SK-N-MC (cell line): ENCODE results near the gene RBM19.

Experiments
- DNase-seq: peaks from one replicate; pipeline ENCODE4 v3.0.0-alpha.2; 2011; ENCODE audit warnings: low read depth, low spot score
- H3K27ac ChIP-seq: fragments of 200-600 bp; sonication (generic); 2 replicates; pipeline ENCODE4 v1.5.1; 2016; ENCODE audit warnings: mixed run types
- H3K36me3 ChIP-seq: fragments of 200-600 bp; sonication (generic); 2 replicates; pipeline ENCODE4 v1.6.1; 2017; ENCODE audit warnings: antibody characterized with exemption, low read length, mixed read lengths; ENCODE audit not compliant: insufficient read depth
- H3K4me3 ChIP-seq: fragments of 200-600 bp; sonication (generic); 2 replicates; pipeline ENCODE4 v1.5.1; 2016
- H3K9ac ChIP-seq: fragments of 200-600 bp; sonication (generic); 2 replicates; pipeline ENCODE4 v1.8.0; 2017; ENCODE audit warnings: mixed run types, mixed read lengths; ENCODE audit not compliant: insufficient read length
- H3K9me3 ChIP-seq: fragments of 200-600 bp; sonication (generic); 2 replicates; pipeline ENCODE4 v1.6.1; 2017; ENCODE audit warnings: low read depth, mild to moderate bottlenecking, antibody characterized with exemption, low read length, moderate library complexity, mixed read lengths
- EZH2 ChIP-seq: fragments of 200-600 bp; sonication (generic); IDR thresholded peaks from one replicate; pipeline ENCODE4 v1.6.1; 2017; ENCODE audit warnings: antibody characterized with exemption
- FOXP2 ChIP-seq: optimal IDR thresholded peaks from 2 replicates; pipeline ENCODE3; 2011; ENCODE audit warnings: mild to moderate bottlenecking, moderate library complexity; ENCODE audit not compliant: insufficient read depth; ENCODE audit errors: extremely low read length, control extremely low read depth
- POLR2AphosphoS5 ChIP-seq: IDR thresholded peaks from 2 replicates; pipeline ENCODE4 v1.6.1; 2012; ENCODE audit warnings: mild to moderate bottlenecking, low read depth, low read length, borderline replicate concordance

The RBM19 gene, protein sequence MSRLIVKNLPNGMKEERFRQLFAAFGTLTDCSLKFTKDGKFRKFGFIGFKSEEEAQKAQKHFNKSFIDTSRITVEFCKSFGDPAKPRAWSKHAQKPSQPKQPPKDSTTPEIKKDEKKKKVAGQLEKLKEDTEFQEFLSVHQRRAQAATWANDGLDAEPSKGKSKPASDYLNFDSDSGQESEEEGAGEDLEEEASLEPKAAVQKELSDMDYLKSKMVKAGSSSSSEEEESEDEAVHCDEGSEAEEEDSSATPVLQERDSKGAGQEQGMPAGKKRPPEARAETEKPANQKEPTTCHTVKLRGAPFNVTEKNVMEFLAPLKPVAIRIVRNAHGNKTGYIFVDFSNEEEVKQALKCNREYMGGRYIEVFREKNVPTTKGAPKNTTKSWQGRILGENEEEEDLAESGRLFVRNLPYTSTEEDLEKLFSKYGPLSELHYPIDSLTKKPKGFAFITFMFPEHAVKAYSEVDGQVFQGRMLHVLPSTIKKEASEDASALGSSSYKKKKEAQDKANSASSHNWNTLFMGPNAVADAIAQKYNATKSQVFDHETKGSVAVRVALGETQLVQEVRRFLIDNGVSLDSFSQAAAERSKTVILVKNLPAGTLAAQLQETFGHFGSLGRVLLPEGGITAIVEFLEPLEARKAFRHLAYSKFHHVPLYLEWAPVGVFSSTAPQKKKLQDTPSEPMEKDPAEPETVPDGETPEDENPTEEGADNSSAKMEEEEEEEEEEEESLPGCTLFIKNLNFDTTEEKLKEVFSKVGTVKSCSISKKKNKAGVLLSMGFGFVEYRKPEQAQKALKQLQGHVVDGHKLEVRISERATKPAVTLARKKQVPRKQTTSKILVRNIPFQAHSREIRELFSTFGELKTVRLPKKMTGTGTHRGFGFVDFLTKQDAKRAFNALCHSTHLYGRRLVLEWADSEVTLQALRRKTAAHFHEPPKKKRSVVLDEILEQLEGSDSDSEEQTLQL

DNA sequence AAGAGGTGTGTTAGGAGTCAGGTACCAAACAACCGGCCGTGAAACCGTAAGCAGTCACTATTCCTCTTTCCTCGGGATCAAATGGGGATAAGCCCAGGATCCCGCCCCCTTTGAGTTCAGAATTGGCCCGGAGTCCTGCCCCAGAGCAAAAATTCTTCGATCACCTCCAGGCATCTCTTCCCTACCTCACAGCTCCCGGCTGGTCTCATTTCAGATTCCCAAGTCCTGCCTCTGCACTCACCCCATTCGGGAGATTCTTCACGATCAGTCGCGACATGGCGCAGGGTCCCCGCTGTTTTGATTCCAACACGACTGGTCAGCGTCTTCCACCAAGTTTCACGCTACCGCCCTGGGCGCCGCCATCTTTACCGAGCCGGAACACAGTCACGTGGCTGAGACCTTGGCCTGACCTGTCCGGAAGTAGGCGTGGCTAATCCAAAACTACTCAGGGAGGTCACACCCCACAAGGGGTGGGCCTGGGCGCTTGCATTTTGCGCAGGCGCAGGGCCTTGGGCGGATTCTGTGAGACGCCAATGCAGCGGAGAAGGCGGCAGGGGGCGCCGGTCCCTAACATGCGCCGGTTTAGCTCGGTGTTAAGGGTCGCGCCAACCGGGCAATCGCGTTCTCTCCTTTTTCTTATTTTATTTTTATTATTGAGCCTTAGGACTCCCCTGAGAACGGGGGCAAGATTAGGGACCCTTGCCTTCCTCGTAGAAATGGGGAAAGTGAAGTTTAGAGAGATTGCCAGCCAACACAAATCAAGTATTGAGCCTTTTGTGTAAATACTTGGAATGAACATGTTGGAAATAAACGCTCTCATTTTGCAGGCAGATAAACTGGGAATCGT lies at the start of gene RBM19:
RBM19 (minus strand) TSS at position 375 of the 847 bp plus-strand sequence; CDS start at position 277, 98 bp downstream.
- Histone ChIP-seq H3K9me3 (no peaks in the 10 kb centered on the region), H3K9ac (peak within 1 kb of the TSS; percentile 74), H3K4me3 (peak within 1 kb of the TSS; percentile 86), H3K27ac (no peak within 1 kb of the TSS), H3K36me3 (peaks cover 11% of the 10 kb centered on the region; the same call in 1 of the 2 replicates)
- DNase-seq, result peak; percentile 87
- TF ChIP-seq EZH2 (no peak), POLR2AphosphoS5 (peak; percentile 80), FOXP2 (peak; percentile 21)

DNA sequence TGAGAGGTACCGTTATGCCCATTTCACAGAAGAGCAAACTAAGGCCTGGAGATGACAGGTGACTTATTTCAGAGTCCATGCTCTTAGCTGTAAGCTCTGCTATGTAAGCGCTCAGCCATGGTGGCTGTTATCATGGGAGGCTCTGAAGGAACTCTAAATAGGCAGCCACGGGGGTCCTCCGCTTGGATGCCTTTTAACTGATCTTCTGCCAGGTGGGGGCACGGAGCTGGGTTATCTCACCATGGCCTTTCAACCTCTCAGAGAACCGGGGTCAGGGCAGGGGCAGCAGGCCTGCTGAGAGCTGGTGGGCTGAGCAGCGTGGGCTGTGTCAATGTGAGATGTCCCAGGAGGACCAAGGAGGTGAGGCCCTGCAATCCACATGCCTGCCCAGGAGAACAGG lies 49.7 kb upstream of the RBM19 start:
- Histone ChIP-seq H3K9me3 (no peaks in the 10 kb centered on the region), H3K9ac (no peak overlapping the region), H3K4me3 (no peak overlapping the region), H3K27ac (no peak overlapping the region), H3K36me3 (no peaks in the 10 kb centered on the region)
- TF ChIP-seq FOXP2, result no peak
- no peak for DNase-seq

DNA sequence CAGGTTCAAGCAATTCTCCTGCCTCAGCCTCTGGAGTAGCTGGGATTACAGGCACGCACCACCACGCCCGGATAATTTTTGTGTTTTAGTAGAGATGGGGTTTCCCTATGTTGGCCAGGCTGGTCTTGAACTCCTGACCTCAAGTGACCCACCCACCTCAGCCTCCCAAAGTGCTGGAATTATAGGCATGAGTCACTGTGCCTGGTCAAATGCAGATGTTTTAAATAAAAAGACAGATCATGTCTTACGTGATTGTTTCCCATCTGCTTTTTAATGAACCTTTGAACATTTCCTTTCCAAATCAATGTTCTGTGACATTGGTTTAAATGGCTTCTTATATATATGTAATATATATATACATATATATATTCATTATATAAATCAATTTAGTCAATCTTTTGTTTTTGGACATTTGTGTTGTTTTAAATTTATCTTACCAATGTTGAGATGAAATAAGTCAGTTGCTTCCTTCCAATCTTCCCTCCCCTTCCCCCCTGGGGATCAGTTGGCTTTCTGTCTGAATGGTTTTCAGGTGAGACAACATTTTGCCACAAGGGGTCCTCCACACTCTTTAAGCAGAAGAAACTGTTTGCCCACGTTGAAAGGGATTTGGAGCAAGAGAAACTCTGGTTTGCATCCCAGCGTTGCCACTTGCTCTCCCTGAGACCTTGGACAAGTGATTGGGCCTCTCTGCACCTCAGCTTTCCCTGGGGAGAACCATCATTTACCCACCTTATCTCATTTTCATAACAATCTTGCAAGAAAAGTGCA lies 47.6 kb upstream of the RBM19 start:
- Histone ChIP-seq H3K27ac (no peak overlapping the region), H3K4me3 (no peak overlapping the region), H3K9me3 (no peaks in the 10 kb centered on the region), H3K36me3 (no peaks in the 10 kb centered on the region), H3K9ac (no peak overlapping the region)
- DNase-seq, result no peak
- TF ChIP-seq FOXP2, result no peak
- no peak for TF ChIP-seq POLR2AphosphoS5
- no peak for TF ChIP-seq EZH2

DNA sequence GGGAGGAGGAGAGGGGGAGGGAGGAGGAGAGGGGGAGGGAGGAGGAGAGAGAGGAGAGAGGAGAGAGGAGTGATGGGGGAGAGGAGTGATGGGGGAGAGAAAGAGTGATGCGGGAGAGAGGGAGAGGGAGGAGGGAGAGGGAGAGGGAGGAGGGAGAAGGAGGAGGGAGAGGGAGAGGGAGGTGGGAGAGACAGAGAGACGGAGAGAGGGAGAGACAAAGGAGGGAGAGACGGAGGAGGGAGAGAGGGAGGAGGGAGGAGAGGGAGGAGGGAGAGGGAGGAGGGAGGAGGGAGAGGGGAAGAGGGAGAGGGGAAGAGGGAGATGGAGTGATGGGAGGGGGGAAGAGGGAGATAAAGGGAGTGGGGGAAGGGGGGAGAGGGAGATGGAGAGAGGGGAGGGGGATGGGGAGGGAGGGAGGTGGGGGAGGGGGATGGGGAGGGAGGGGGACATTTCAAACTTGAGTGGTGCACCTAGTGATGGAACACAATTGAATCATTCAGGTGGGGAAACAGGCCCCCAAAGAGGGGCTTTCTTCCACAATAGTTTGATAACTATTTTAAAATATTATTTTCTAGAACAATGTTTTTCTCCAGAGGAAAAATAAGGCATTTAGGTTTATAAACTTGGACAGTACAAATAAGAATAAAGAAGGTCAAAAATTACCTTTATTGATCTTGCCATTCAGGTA lies 46.8 kb upstream of the RBM19 start:
- H3K27ac ChIP-seq, result no peak overlapping the region
- no peak overlapping the region for H3K4me3 ChIP-seq
- no peak for TF ChIP-seq POLR2AphosphoS5
- no peak for TF ChIP-seq FOXP2
- no peak for TF ChIP-seq EZH2
- H3K9me3 ChIP-seq, result no peaks in the 10 kb centered on the region
- no peak for DNase-seq
- H3K36me3 ChIP-seq, result no peaks in the 10 kb centered on the region
- H3K9ac ChIP-seq, result no peak overlapping the region

DNA sequence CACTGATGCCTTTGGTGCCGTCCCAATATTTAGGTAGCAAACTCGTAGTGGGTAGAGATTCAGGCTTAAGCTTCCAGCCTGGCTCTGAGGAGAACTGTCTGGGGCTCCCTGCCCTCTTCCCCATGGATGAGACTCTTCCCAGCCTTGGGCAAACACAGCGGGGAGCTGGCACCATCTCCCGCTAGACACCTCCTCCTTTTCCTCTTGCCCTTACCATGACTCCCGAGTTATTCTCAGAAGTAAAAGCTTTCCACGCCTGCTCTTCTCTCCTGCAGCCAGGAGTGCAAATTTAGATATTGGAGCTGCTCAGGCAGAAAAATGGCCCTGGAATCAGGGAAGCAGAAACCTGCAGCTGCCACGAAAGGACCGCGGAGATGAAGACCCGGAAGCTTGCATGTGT lies 45.6 kb upstream of the RBM19 start:
- TF ChIP-seq EZH2 (no peak), POLR2AphosphoS5 (no peak), FOXP2 (no peak)
- no peak for DNase-seq

DNA sequence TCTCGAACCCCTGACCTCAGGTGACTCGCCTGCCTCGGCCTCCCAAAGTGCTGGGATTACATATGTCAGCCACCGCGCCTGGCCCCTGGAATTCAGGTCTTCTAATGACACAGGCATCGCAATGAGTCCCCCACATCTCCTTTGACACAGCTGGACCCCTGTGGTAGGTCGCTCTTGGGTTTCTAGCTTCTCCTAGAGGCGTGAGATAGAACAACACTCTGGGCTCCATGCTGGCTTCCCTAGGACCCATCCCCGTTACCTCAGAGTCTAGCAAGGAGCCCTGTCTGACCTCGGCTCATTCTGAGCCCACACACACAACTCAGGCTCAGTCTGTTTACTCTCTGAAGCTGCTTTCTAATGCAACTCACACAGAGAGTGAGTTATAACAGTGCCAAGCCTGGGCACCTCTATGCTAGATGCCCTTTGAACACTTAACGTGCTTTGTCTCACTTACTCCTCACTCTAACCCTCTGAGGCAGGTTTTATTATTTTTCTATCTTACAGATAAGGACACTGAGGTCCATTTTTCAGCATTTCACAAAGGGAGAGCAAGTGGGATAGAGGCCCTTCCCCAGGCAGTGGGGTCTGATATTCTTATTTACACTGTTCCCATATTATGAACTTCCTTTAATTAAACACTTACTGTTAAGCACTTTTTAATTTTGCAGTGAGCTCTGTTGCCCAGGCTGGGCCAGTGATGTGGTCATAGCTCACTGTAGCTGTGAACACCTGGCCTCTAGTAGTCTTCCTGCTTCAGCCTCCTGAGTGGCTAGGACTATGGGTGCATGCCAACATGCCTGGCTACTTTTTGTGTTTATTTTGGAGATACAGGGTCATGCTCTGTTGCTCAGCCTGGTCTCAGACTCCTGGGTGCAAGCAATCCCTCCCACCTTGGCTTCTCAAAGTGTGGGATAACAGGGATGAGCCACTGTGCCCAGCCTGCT lies 40.6 kb upstream of the RBM19 start:
- no peaks in the 10 kb centered on the region for H3K36me3 ChIP-seq
- no peak overlapping the region for H3K9ac ChIP-seq
- no peak for TF ChIP-seq EZH2
- no peak for TF ChIP-seq FOXP2
- no peak for TF ChIP-seq POLR2AphosphoS5
- DNase-seq, result no peak
- no peaks in the 10 kb centered on the region for H3K9me3 ChIP-seq
- no peak overlapping the region for H3K4me3 ChIP-seq
- H3K27ac ChIP-seq, result no peak overlapping the region

More for the DNA sequence above, 45.6 kb upstream of the RBM19 start:
- H3K27ac ChIP-seq, result no peak overlapping the region
- H3K9me3 ChIP-seq, result no peaks in the 10 kb centered on the region
- no peak overlapping the region for H3K4me3 ChIP-seq
- no peak overlapping the region for H3K9ac ChIP-seq
- no peaks in the 10 kb centered on the region for H3K36me3 ChIP-seq
